Endometrium (tissue), 2 donors: Measurements from ENCODE around the gene CLBA1.

Experiments used
- FAIRE-seq: peaks from 2 replicates; lab custom pipeline; 2012; peaks lifted over from hg19 to GRCh38; lab: Jason Lieb, UNC
- donor health status: control.
- donor health status: control.

The CLBA1 gene

GRCh38 chr14:104968541-104969401, 16.8 kb upstream of the CLBA1 start:
- no peak for FAIRE-seq

GRCh38 chr14:104969741-104970230, 15.8 kb upstream of the CLBA1 start:
- FAIRE-seq, result no peak

GRCh38 chr14:104970231-104971068, 15.1 kb upstream of the CLBA1 start:
- FAIRE-seq, result no peak

GRCh38 chr14:104971447-104972240, 13.9 kb upstream of the CLBA1 start:
- FAIRE-seq, result no peak

DNA sequence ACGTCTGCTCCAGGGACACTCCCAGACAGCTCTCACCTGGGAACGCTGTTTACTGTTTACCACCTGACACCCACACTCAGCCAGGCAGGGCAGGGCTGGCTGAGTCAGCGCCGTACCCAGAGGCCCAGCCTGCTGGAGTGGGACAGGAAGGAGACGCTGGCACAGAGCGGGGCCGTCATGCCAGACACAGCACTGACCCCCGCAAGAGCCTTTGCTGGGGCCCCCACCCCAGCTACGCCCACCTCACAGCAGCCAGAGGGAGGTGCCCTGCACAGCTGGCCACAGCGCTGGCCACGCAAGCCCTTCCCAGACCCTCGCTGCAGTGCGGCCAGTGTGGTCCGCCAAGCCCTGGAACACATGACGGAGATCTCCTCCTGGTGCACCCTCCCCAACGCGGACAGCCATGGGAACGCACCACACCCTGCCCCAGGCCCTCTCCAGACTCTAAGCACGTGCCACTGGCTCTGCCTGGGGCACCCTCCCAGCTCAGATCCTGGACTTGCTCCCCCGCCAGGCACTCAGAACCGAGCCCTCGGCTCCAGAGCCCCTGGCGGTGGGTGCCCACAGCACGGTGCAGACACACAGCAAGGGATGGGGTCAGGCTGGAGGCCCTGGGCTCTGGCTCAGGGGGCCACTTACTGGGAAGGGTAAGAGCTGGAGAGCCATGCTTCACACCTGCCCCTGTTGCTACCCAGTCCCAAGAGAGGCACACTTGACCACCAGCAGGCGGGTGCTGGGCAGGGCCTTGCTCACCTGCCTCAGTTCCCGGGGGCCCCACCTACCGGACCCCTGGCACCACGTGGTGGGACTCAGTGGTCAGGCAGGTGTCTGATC, 13.1 kb upstream of the CLBA1 start:
- no peak for FAIRE-seq

DNA sequence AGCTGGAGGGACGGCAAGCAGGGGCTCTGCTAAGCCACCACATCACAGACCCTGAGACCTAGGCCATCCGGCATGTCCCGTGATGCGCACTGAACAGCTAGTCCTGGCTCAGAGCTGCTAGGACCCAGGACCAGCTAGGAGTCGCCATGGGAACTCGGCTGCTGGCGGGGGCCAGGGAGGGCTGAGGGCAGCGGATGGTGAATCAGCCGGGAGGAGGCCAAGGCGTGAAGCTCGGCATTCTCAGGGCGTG, 12.5 kb upstream of the CLBA1 start:
- FAIRE-seq, result no peak

DNA sequence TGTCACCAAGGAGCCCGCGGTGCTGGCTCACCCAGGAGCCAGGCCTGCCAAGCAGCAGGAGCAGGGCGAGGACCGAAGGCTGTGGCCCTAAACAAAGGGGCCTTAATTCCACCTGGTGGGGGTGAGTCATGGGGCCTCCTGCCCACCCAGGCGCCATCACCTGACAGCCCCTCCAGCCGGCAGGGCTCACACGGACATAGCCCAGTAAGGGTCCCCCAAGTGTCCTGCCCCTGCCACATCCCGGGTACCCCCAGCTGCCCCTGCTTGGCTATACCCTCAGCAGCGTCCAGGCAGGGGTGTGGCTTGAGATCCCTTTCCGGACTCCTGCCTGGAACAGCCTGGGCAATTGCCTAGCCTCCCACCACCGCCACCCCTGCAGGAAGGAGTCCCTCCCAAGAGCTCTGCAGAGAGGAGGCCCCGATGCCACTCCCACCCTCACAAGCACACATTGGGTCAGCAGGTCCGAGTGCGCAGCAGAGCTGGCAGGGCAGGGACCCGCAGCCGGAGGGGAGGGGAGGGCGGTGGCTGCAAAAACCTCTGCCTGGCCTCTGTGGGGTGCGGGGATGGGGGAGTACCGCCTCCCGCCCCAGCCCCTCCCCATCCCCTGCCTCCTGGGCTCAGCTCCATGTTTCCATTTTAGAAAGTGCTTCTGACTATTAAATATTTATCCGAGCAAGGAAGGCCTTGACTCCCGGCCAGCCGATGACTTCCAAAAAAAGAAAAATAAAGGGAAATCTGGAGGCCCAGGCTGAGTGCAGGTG, 12.0 kb upstream of the CLBA1 start:
- no peak for FAIRE-seq

DNA sequence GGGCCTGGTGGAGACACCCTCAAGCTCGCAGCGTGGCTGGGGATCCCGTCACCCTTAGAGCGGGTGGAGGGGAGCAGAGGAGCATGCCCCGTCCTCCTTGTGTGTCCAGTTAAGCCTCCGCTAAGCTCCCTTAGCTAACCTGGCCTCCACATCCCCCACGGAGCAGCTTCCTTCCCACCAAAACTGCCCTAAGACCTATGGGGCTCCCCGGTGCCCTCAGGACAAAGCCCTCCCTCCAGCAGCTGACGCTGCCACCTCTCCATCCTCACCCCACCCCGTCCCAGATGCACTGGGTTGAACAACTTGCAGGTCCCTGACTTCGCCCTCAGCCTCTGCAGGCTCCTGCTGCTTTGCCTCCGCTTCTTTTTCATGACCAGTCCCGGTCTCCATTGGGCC, 11.4 kb upstream of the CLBA1 start:
- no peak for FAIRE-seq

- FAIRE-seq, result no peak
Measured at GRCh38 chr14:104974665-104975390, 10.8 kb upstream of the CLBA1 start.

DNA sequence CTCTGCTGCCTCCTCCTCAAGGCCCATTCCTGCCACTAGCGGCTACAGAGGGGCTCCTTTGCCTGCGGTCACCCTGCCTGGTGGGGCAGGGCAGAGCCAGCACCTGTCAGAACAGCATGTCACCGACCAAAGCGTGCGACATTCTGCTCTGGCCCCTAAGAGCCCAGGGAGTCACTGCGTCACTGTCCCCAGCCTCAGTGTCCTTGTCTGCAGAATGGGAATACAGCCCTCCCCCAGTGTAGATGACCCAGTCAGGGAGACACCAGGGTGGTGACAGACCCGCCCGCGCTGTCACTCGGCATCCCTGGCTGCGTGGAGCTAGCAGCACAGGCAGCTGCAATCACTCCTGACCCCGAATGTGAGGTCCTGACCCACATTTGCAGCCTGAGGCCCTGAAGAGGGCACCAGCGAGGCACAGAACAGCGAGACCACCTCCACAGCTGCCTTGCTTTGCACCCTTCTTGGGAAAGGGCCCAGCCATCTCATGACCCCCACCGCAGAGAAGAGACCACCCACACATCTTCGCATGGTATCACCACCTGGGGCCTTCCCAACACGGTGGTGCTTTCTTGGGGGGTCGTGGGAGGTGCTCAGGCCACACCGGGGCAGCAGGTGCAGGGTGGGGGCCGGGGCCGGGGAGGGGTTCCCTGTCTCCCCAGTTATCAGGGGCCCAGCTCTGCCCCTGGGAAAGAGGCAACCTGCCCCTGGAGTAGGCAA, 9.9 kb upstream of the CLBA1 start:
- no peak for FAIRE-seq

GRCh38 chr14:104976198-104977007, 9.2 kb upstream of the CLBA1 start:
- FAIRE-seq, result no peak

DNA sequence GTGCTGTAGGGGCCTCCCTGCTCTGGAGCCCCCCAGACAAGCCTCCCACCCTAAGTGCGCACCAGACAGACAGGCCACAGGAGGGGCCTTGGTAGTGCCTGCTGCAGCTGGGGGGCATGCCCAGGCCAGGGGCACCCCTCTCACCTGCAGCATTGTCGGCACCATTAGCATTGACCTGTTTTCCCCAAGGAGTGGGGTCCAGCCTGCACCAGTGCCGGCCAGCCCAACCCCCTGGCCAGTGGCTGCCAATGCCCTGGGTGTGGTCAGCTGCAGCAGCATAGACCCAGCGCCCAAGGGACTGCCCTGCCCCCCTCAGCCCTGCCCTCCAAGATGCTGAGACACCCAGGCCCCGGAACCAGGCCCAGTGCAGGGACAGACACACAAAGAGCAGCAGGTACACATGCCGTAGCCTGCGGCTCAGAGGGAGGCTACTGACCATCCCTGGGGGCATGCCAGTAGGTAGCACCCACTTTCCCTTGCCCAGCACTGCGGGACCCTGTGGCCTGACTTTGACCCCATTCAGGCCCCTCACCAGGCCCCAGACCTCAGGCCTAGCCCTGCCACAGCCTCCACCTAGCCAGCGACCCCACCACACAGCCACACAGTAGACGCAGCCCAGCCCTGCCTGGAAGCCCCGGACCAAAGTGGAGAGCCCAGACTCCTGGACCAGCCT, 8.4 kb upstream of the CLBA1 start:
- FAIRE-seq, result no peak

- FAIRE-seq, result no peak
Measured at GRCh38 chr14:104977681-104978653, 7.6 kb upstream of the CLBA1 start, which contains the start of gene AHNAK2. TSS of gene AHNAK2 (minus strand) at chr14:104978374. CDS start at chr14:104978237, 137 bp downstream.

- no peak for FAIRE-seq
Measured at GRCh38 chr14:104978746-104979691, 6.6 kb upstream of the CLBA1 start.
